Mucosa of descending colon (tissue), 3 donors: Measurements from ENCODE around the gene TIGD1. TPM values are rescaled to one million over a fixed set of nuclear protein-coding genes. Genes with fewer than 3 reads are reported as not detected.

Experiments used
- ATAC-seq: fragments of 200-7000 bp; cut with Tn5 transposase; one replicate; pipeline ENCODE4 v1.9.1; 2020; ENCODE audit warnings: mild to moderate bottlenecking, moderate library complexity
- DNase-seq, 3 donors: peaks; one replicate each; pipeline ENCODE4 v3.0.0-alpha.2; 2020
- H3K36me3 ChIP-seq: fragments of 200-600 bp; one replicate; pipeline ENCODE4 v1.8.0; 2021; ENCODE audit warnings: low read depth, mild to moderate bottlenecking
- H3K4me1 ChIP-seq: fragments of 200-600 bp; one replicate; pipeline ENCODE4 v1.8.0; 2021; ENCODE audit warnings: low read depth, mild to moderate bottlenecking
- H3K4me3 ChIP-seq: fragments of 200-600 bp; one replicate; pipeline ENCODE4 v1.8.0; 2021; ENCODE audit warnings: mild to moderate bottlenecking
- H3K9me3 ChIP-seq: fragments of 200-600 bp; one replicate; pipeline ENCODE4 v1.8.0; 2021; ENCODE audit warnings: mild to moderate bottlenecking
- intact Hi-C, 2 donors: fragments of 100-400 bp; cut with DNase I in 1 of 2; cut with micrococcal nuclease in 1 of 2; formaldehyde crosslinking; loops; one replicate each; pipeline versions ENCODE4 v1.11.0 to v1.11.1; 2022; cut with DNase I, micrococcal nuclease
- total RNA-seq, 3 donors: library from RNA; stranded (reverse); fragmentation: NEBNext Ultra II Directional in 2 of 3; extraction: Animal tissue kit (Norgen Biotek cat#: 25700) in 2 of 3; gene quantifications; one replicate each; pipeline versions ENCODE4 v1.2.1 to v1.2.4, GENCODE V29; 2021 to 2023
- TF ChIP-seq, protein P1 (sequence below): fragments of 200-600 bp; IDR thresholded peaks from one replicate; pipeline ENCODE4 v1.8.0; 2022; ENCODE audit warnings: antibody characterized with exemption, mild to moderate bottlenecking
- donor health status: DM: no; HTN: no; CAD: no; lungs with moderate emphysema.
- donor health status: DM: no; HTN: no; CAD: no.
- donor health status: DM: no; HTN: yes; CAD: no.

TIGD1 gene
- total RNA-seq, 3 donors from 2014 or later = 4.1 to 5.6 (median 5.4) TPM

DNA sequence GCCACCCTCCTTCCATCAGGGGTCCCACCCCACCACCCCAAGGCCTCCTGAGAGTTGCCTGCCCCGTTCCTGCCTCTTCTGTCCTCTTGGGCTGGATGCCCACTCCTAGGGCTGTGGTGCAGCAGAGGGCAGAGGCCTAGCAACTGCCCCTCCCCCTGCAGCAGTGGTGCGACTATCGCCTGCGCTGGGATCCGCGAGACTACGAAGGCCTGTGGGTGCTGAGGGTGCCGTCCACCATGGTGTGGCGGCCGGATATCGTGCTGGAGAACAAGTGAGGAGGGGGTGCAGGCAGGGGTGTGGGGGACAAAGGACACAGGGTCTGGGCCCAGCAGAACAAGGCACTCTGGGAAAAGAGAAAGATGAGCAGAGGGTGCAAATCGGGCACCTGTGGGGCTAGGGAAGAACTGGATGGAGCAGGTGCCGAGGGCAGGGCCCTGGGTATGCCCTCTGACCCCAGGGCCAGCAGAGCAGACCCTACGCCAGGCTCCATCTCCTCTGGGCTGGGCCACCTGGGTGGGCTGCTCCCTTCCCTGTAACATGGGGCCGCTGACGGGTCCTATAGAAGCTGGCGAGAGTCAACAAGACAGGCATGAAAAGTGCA, 9.8 kb downstream of the TIGD1 start:
- no peak for DNase-seq
- ATAC-seq = no peak
- H3K9me3 ChIP-seq = no peaks in the 10 kb centered on the region

DNA sequence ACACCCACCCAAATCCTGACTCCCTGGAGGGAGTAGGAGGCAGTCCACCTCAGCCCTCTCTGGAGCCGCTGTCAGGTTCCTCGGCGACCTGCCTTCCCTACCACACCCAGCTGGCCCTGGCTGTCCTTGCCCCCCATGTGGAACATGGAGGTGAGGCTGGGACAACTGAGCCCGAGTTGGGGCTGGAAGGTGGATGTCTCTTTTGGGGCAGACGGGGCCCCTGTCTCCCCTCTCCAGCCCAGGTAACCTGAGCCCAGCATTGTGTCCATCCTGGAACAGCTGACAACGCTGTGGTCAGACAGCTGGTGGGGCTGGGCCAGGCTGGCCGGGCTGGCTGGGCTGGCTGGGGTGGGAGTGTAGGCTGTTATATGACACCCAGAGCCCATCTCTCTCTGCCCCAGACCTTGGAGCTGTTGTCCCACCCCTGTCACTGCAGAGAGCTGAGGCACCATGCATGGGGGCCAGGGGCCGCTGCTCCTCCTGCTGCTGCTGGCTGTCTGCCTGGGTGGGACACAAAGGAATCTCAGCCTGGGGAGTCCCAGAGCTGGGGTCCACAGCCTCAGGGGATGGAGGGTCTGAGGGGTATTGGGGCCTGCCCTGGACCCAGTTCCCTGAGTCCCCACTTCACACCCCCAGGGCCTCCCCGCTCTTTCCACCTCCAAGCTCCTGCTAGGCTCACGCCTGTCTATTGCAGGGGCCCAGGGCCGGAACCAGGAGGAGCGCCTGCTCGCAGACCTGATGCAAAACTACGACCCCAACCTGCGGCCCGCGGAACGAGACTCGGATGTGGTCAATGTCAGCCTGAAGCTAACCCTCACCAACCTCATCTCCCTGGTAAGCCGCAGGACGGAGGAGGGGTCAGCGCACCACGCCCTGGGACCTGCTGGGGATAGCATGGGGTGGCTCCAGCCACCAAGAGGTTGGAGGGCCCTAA, 10.8 kb downstream of the TIGD1 start, which contains the start of gene CHRNG:
CHRNG (plus strand) TSS at position 395 of the 934 bp plus-strand sequence; CDS start at position 451, 56 bp downstream.
- no peak for ATAC-seq
- H3K36me3 ChIP-seq = no peaks in the 10 kb centered on the region
- H3K4me3 ChIP-seq = no peak within 1 kb of the TSS
- no peak for DNase-seq
- H3K9me3 ChIP-seq = no peaks in the 10 kb centered on the region
- H3K4me1 ChIP-seq = no peaks in the 10 kb centered on the region
- TF ChIP-seq, protein P1, sequence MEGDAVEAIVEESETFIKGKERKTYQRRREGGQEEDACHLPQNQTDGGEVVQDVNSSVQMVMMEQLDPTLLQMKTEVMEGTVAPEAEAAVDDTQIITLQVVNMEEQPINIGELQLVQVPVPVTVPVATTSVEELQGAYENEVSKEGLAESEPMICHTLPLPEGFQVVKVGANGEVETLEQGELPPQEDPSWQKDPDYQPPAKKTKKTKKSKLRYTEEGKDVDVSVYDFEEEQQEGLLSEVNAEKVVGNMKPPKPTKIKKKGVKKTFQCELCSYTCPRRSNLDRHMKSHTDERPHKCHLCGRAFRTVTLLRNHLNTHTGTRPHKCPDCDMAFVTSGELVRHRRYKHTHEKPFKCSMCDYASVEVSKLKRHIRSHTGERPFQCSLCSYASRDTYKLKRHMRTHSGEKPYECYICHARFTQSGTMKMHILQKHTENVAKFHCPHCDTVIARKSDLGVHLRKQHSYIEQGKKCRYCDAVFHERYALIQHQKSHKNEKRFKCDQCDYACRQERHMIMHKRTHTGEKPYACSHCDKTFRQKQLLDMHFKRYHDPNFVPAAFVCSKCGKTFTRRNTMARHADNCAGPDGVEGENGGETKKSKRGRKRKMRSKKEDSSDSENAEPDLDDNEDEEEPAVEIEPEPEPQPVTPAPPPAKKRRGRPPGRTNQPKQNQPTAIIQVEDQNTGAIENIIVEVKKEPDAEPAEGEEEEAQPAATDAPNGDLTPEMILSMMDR = no peak
- intact Hi-C loops = no loop called here

More for the DNA sequence above, 9.8 kb downstream of the TIGD1 start:
- Histone ChIP-seq H3K4me1 (no peaks in the 10 kb centered on the region), H3K4me3 (no peak overlapping the region), H3K36me3 (no peaks in the 10 kb centered on the region)
- TF ChIP-seq, protein P1 = no peak
- intact Hi-C loops = no loop called here

DNA sequence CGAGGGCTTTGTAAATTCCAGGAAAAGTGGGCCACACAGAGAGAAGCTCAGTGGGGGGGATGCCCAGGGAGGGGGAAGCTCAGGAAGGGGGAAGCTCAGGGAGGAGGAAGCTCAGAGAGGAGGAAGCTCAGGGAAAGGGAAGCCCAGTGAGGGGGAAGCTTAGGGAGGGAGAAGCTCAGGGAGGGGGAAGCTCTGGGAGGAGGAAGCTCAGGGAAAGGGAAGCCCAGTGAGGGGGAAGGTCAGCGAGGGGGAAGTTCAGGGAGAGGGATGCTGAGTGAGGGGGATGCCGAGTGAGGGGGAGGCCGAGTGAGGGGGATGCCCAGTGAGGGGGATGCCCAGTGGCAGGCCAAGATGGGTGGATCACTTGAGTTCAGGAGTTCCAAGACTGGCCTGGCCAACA, 11.7 kb downstream of the TIGD1 start:
- DNase-seq (no peak), ATAC-seq (no peak)
- intact Hi-C loops = no loop called here
- TF ChIP-seq, protein P1 = no peak
- Histone ChIP-seq H3K4me1 (no peaks in the 10 kb centered on the region), H3K36me3 (no peaks in the 10 kb centered on the region), H3K4me3 (no peak overlapping the region), H3K9me3 (no peaks in the 10 kb centered on the region)

DNA sequence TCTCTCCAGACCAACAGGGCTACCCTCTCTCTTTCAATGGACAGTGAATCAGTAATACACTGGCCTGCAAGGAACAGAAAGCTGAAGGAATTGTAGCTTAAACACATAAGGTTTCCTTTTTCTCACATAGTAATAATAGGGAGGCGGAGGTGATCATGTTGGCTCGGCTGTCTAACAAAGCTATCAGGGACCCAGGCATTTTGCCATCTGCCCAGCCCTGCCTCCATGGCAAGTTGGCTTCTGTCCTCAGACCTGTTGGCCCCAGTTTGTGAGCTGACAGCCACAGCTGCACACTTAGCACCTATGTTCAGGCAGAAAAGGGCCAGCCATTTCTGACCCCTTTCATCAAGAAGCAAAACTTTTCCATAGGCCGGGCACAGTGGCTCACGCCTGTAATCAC, 12.9 kb downstream of the TIGD1 start:
- H3K4me1 ChIP-seq = no peaks in the 10 kb centered on the region
- TF ChIP-seq, protein P1 = no peak
- no peaks in the 10 kb centered on the region for H3K9me3 ChIP-seq
- H3K4me3 ChIP-seq = no peak overlapping the region
- intact Hi-C loops = no loop called here
- DNase-seq (peak in 1 of 3 donors; percentile 27), ATAC-seq (no peak)
- H3K36me3 ChIP-seq = no peaks in the 10 kb centered on the region

DNA sequence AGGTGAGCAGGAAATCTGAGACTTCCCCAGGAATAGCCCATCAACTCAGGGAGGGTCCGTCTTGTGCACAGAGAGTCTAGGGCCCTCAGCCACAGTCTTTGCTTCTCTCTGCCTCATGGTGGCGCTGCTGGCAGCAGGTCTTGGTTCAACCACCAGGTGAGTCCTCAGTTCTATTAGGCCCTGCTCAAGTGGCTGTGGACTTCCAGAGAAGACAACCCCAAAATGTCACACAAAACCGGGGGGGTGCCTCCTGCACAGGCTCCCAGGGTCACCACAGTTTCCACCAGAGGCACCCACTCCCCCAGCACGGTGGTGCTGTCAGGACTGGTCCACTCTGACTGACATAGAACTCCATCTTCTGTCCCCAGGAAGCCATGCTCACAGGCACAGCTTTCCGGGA, 13.3 kb downstream of the TIGD1 start:
- TF ChIP-seq, protein P1 = no peak

More for the DNA sequence above, 13.3 kb downstream of the TIGD1 start:
- intact Hi-C loops = no loop called here
- H3K4me1 ChIP-seq = no peaks in the 10 kb centered on the region
- ATAC-seq = peak; percentile 73
- no peak overlapping the region for H3K4me3 ChIP-seq
- H3K9me3 ChIP-seq = no peaks in the 10 kb centered on the region
- DNase-seq = peak in 1 of 3 donors; percentile 29
- H3K36me3 ChIP-seq = no peaks in the 10 kb centered on the region
